ENCODE data around the gene JMJD4.

JMJD4 gene

DNA sequence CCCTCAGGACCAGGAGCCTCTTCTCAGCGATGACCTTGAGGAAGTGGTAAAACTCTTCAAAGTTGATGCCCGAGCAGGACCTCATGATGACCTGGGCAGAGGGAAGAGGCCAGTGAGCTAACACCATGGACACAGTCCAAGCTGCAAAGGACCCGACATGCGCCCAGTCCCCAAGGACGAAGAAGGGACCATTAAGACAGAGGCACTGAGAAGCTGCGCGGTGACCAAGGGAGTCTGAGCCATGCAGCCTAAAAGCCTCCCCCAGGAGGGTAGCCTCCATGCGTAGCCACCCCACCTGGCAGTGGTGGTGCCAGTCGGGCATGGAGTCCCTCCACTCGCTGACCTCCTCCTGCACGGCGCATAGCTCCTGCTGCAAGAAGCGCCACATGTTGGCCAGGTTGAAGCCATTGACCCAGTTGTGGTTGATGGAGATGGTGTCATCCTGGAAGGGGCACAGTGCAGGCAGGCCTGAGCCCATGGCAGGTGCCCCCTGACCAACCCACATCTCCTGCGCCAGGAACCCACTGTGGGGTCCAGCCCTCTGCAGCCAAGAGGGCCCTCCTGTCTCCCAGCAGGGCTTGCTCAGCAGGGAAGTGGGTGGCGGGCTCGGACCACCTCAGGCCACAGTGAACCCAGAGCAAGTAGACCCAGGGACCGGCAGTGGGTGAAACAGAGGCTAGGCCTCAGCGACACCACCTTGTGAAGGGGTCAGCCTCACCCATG, 2.4 kb downstream of the JMJD4 start:
- Histone ChIP-seq H3K36me3 (ENCODE audit: insufficient read depth, low read length) (peaks cover 35% of the 10 kb centered on the region), H3K4me1 (ENCODE audit: insufficient read depth, low read length) (peaks cover 60% of the 10 kb centered on the region), H3K27ac (ENCODE audit: low read length) (no peak overlapping the region), H4K20me1 (ENCODE audit: insufficient read depth, low read length) (peaks cover 50% of the 10 kb centered on the region), H2AFZ (ENCODE audit: low read depth, low read length) (no peak overlapping the region), H3K79me2 (ENCODE audit: insufficient read depth, low read length) (peaks cover 53% of the 10 kb centered on the region), H3K9ac (ENCODE audit: low read depth, low read length) (no peak overlapping the region), H3K9me3 (ENCODE audit: insufficient read depth, low read length, severe bottlenecking) (no peaks in the 10 kb centered on the region), H3K4me2 (ENCODE audit: insufficient read depth, low read length) (peak overlapping the region; percentile 99; the same call in 1 of the 2 replicates), H3K4me3 (ENCODE audit: low read depth in 1 of 2, low read length in 2 of 2) (no peak overlapping the region), H3K27me3 (ENCODE audit: insufficient read depth, low read length, poor library complexity) (no peaks in the 10 kb centered on the region)
- TF ChIP-seq, protein P1, sequence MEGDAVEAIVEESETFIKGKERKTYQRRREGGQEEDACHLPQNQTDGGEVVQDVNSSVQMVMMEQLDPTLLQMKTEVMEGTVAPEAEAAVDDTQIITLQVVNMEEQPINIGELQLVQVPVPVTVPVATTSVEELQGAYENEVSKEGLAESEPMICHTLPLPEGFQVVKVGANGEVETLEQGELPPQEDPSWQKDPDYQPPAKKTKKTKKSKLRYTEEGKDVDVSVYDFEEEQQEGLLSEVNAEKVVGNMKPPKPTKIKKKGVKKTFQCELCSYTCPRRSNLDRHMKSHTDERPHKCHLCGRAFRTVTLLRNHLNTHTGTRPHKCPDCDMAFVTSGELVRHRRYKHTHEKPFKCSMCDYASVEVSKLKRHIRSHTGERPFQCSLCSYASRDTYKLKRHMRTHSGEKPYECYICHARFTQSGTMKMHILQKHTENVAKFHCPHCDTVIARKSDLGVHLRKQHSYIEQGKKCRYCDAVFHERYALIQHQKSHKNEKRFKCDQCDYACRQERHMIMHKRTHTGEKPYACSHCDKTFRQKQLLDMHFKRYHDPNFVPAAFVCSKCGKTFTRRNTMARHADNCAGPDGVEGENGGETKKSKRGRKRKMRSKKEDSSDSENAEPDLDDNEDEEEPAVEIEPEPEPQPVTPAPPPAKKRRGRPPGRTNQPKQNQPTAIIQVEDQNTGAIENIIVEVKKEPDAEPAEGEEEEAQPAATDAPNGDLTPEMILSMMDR (IDR thresholded peaks at IDR 0.05; ENCODE audit: borderline replicate concordance, extremely low read depth, low read length, poor library complexity, severe bottlenecking): no peak
- no peak for TF ChIP-seq EZH2 (IDR thresholded peaks at IDR 0.05; ENCODE audit: borderline replicate concordance, low read depth, low read length, severe bottlenecking)
- DNase-seq (no peak), ATAC-seq (ENCODE audit: insufficient read depth, low read depth) (no peak)

DNA sequence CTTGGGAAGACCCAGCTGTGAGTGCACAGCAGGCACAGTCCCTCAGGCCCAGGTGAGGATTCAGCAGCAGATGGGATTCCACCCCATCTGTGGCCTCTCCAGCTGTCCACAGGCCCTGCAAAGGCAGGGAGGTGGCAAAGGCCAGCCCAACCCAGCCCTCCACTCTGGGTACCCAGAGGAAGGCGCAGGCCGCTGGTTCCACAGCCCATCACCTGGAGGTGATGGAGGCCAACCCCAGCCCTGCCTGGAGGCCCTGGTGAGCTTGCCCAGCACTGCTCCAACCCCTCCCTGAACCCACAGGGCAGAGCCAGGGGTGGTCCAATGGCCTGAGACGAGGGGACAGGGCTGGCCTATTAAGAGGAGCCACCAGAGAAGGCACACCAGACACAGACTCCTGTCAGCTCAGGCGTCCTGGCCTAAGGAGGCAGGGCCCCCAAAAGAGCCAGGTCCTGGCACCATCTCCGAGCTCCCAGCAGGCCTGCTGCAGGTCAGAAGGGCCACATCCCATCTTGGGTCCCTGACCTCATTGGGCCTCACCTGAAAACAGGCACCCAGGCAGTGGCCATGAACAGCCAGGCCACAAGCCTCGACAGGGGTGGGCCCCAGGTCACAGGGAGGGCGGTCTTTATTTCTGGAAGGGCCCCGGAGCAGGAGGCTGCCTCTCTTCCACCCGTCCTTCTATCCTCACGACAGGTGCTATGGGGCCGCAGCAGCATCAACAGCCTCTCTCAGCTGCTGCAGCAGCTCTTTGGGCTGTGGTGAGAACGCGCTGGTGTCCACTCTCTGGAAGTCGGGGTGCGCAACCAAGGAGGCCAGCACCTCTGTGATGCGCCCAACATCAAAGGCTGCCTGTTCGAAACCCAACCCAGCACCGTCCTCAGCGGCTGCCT, 3.2 kb downstream of the JMJD4 start:
- ATAC-seq (ENCODE audit: insufficient read depth, low read depth) (no peak), DNase-seq (no peak)
- Histone ChIP-seq H3K27me3 (ENCODE audit: insufficient read depth, low read length, poor library complexity) (no peaks in the 10 kb centered on the region), H3K9me3 (ENCODE audit: insufficient read depth, low read length, severe bottlenecking) (no peaks in the 10 kb centered on the region), H3K4me2 (ENCODE audit: insufficient read depth, low read length) (no peak overlapping the region), H3K36me3 (ENCODE audit: insufficient read depth, low read length) (peaks cover 35% of the 10 kb centered on the region), H3K4me3 (ENCODE audit: low read depth in 1 of 2, low read length in 2 of 2) (no peak overlapping the region), H3K4me1 (ENCODE audit: insufficient read depth, low read length) (peaks cover 57% of the 10 kb centered on the region), H3K9ac (ENCODE audit: low read depth, low read length) (no peak overlapping the region), H3K79me2 (ENCODE audit: insufficient read depth, low read length) (peaks cover 45% of the 10 kb centered on the region), H4K20me1 (ENCODE audit: insufficient read depth, low read length) (peaks cover 50% of the 10 kb centered on the region), H3K27ac (ENCODE audit: low read length) (no peak overlapping the region), H2AFZ (ENCODE audit: low read depth, low read length) (no peak overlapping the region)
- no peak for TF ChIP-seq EZH2 (IDR thresholded peaks at IDR 0.05; ENCODE audit: borderline replicate concordance, low read depth, low read length, severe bottlenecking)
- TF ChIP-seq, protein P1 (IDR thresholded peaks at IDR 0.05; ENCODE audit: borderline replicate concordance, extremely low read depth, low read length, poor library complexity, severe bottlenecking): no peak

DNA sequence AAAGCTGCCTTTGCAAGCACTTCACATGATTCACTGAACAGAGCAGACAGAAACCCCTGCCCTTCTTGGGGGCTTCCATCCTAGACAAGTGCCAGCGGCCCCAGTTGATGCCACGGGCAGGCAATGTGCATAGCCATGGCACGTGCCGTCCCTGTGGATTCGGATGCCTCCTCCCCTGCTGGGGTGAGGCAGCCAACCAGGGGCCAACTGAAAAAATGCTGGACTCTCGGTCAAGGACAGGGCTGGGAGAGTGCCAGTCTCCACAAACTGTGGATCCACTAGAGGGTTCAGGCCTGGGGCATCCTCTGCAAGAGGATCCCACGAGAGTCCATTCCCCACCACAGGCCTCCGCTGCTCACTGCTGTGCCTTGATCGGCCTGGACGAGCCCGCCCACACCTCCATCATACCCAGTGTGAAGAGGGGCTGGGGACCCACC, 3.8 kb downstream of the JMJD4 start:
- Histone ChIP-seq H3K4me3 (ENCODE audit: low read depth in 1 of 2, low read length in 2 of 2) (no peak overlapping the region), H3K4me1 (ENCODE audit: insufficient read depth, low read length) (peaks cover 50% of the 10 kb centered on the region), H3K9ac (ENCODE audit: low read depth, low read length) (no peak overlapping the region), H4K20me1 (ENCODE audit: insufficient read depth, low read length) (peaks cover 45% of the 10 kb centered on the region), H3K36me3 (ENCODE audit: insufficient read depth, low read length) (peaks cover 35% of the 10 kb centered on the region), H3K27me3 (ENCODE audit: insufficient read depth, low read length, poor library complexity) (no peaks in the 10 kb centered on the region), H2AFZ (ENCODE audit: low read depth, low read length) (no peak overlapping the region), H3K27ac (ENCODE audit: low read length) (no peak overlapping the region), H3K9me3 (ENCODE audit: insufficient read depth, low read length, severe bottlenecking) (no peaks in the 10 kb centered on the region), H3K79me2 (ENCODE audit: insufficient read depth, low read length) (peaks cover 38% of the 10 kb centered on the region), H3K4me2 (ENCODE audit: insufficient read depth, low read length) (no peak overlapping the region)
- no peak for TF ChIP-seq EZH2 (IDR thresholded peaks at IDR 0.05; ENCODE audit: borderline replicate concordance, low read depth, low read length, severe bottlenecking)
- TF ChIP-seq, protein P1 (IDR thresholded peaks at IDR 0.05; ENCODE audit: borderline replicate concordance, extremely low read depth, low read length, poor library complexity, severe bottlenecking): no peak
- ATAC-seq (ENCODE audit: insufficient read depth, low read depth) (no peak), DNase-seq (no peak)

Data from DND-41 (cell line).